ENCODE measurements around the gene HAUS5. TPM values are rescaled to one million over a fixed set of nuclear protein-coding genes. Genes with fewer than 3 reads are reported as not detected.

The HAUS5 gene, protein sequence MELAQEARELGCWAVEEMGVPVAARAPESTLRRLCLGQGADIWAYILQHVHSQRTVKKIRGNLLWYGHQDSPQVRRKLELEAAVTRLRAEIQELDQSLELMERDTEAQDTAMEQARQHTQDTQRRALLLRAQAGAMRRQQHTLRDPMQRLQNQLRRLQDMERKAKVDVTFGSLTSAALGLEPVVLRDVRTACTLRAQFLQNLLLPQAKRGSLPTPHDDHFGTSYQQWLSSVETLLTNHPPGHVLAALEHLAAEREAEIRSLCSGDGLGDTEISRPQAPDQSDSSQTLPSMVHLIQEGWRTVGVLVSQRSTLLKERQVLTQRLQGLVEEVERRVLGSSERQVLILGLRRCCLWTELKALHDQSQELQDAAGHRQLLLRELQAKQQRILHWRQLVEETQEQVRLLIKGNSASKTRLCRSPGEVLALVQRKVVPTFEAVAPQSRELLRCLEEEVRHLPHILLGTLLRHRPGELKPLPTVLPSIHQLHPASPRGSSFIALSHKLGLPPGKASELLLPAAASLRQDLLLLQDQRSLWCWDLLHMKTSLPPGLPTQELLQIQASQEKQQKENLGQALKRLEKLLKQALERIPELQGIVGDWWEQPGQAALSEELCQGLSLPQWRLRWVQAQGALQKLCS
- 18.1 TPM for polyA plus RNA-seq (2012; ENCODE audit: missing spikeins)

DNA sequence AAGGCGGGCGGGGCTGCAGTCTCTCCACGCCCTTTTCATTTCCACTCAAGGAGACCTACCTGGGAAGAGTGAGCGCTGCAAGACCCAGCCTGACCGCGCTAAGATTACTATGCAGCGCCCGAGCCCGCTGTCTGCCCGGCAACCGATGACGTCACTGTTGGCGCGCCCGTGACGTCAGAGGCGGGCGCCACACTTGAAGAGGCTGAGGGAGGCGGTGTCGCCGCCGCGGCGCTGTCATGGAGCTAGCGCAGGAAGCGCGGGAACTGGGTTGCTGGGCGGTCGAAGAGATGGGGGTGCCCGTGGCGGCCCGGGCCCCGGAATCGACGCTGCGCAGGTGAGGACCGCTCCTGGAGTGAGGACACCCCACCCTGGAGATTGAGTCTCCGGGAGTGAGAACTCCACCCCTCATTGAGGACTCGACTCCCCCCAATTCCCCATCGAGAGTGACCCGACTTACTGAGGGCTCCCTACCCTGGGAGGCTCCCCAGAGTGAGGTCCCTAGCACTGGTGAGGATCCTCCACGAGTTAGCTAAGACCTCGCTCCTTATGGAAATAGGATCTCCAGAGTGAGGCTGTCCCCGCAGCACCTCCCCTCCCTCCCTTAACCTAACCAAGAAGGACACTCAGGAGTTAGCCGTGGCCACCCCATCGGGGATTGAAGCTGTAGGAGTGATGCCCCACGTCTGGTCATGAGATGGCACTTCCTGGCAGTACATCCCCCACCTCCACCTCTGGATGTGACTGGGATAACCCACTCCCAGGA, at the start of gene HAUS5:
TSS of gene HAUS5 (plus strand) at position 177 of the 763 bp plus-strand sequence. CDS start at position 237, 60 bp downstream.
- TF ChIP-seq POLR2A (IDR thresholded peaks at IDR 0.05; ENCODE audit: low read depth, low read length): peak; percentile 83
- TF ChIP-seq POLR2AphosphoS5 (IDR thresholded peaks at IDR 0.05; ENCODE audit: low read depth, low read length): peak; percentile 70; the same call in 1 of the 2 replicates
- peak; percentile 49; the same call in 1 of the 2 replicates for TF ChIP-seq TAF1 (IDR thresholded peaks at IDR 0.05; ENCODE audit: borderline replicate concordance, low read depth, low read length)
- FAIRE-seq (peak; percentile 100), DNase-seq (ENCODE audit: insufficient read length) (peak; percentile 90)

- FAIRE-seq (no peak), DNase-seq (ENCODE audit: insufficient read length) (no peak)
- TF ChIP-seq POLR2A (IDR thresholded peaks at IDR 0.05; ENCODE audit: low read depth, low read length) (no peak), TAF1 (IDR thresholded peaks at IDR 0.05; ENCODE audit: borderline replicate concordance, low read depth, low read length) (no peak), POLR2AphosphoS5 (IDR thresholded peaks at IDR 0.05; ENCODE audit: low read depth, low read length) (no peak)
Observed at GRCh38 chr19:35562776-35563175, 49.8 kb upstream of the HAUS5 start.

DNA sequence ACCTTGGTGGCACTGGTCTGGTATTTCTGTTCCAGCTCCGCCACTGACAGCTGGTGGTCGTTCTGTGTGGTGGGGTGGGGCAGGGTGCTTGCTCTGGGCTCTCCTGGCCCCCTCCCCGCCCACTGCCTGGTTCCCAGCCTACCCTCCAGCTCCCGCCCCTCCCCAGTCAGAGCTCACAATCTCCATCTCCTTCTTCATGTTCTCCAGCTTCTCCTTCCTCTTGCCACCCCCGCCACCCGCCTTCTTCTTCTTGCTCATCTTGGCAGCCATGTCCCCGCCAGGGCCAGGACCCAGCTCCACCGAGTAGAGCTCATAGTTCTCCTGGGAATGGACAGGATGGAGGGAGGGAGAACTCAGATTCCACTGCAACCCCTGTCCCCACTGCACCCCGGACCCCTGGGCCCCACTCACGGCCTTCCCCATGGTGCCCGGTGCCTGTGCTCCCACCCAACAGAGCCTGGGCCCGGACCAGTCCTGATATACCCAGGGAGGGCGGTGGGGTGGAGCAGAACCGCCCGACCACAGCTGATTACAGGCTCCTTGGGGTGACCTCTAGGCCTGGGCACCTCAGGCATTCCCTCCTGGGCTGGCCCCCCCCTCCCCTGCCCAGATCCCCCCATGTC, 49.2 kb upstream of the HAUS5 start, which contains the start of gene ATP4A:
TSS of gene ATP4A (minus strand) at position 452 of the 623 bp plus-strand sequence. CDS start at position 423, 29 bp downstream.
- FAIRE-seq (no peak), DNase-seq (ENCODE audit: insufficient read length) (no peak)
- TF ChIP-seq TAF1 (IDR thresholded peaks at IDR 0.05; ENCODE audit: borderline replicate concordance, low read depth, low read length) (no peak), POLR2AphosphoS5 (IDR thresholded peaks at IDR 0.05; ENCODE audit: low read depth, low read length) (no peak)

- DNase-seq (ENCODE audit: insufficient read length): no peak
- TF ChIP-seq POLR2A (IDR thresholded peaks at IDR 0.05; ENCODE audit: low read depth, low read length) (no peak), POLR2AphosphoS5 (IDR thresholded peaks at IDR 0.05; ENCODE audit: low read depth, low read length) (no peak), TAF1 (IDR thresholded peaks at IDR 0.05; ENCODE audit: borderline replicate concordance, low read depth, low read length) (no peak)
- no peak for FAIRE-seq
Observed at GRCh38 chr19:35565016-35565856, 47.3 kb upstream of the HAUS5 start.

- FAIRE-seq (no peak), DNase-seq (ENCODE audit: insufficient read length) (no peak)
- TF ChIP-seq POLR2AphosphoS5 (IDR thresholded peaks at IDR 0.05; ENCODE audit: low read depth, low read length): no peak
- no peak for TF ChIP-seq POLR2A (IDR thresholded peaks at IDR 0.05; ENCODE audit: low read depth, low read length)
Observed at GRCh38 chr19:35566738-35567137, 45.8 kb upstream of the HAUS5 start.

- no peak for TF ChIP-seq POLR2AphosphoS5 (IDR thresholded peaks at IDR 0.05; ENCODE audit: low read depth, low read length)
- TF ChIP-seq TAF1 (IDR thresholded peaks at IDR 0.05; ENCODE audit: borderline replicate concordance, low read depth, low read length): no peak
- TF ChIP-seq POLR2A (IDR thresholded peaks at IDR 0.05; ENCODE audit: low read depth, low read length): no peak
- FAIRE-seq (no peak), DNase-seq (ENCODE audit: insufficient read length) (no peak)
Observed at GRCh38 chr19:35569281-35569781, 43.2 kb upstream of the HAUS5 start.

- no peak for FAIRE-seq
- no peak for TF ChIP-seq TAF1 (IDR thresholded peaks at IDR 0.05; ENCODE audit: borderline replicate concordance, low read depth, low read length)
- no peak for TF ChIP-seq POLR2A (IDR thresholded peaks at IDR 0.05; ENCODE audit: low read depth, low read length)
- TF ChIP-seq POLR2AphosphoS5 (IDR thresholded peaks at IDR 0.05; ENCODE audit: low read depth, low read length): no peak
- DNase-seq (ENCODE audit: insufficient read length): no peak
Observed at GRCh38 chr19:35571406-35571965, 41.0 kb upstream of the HAUS5 start.

- no peak for TF ChIP-seq POLR2AphosphoS5 (IDR thresholded peaks at IDR 0.05; ENCODE audit: low read depth, low read length)
- no peak for TF ChIP-seq TAF1 (IDR thresholded peaks at IDR 0.05; ENCODE audit: borderline replicate concordance, low read depth, low read length)
- TF ChIP-seq POLR2A (IDR thresholded peaks at IDR 0.05; ENCODE audit: low read depth, low read length): no peak
- FAIRE-seq: no peak
- DNase-seq (ENCODE audit: insufficient read length): no peak
Observed at GRCh38 chr19:35577918-35578317, 34.6 kb upstream of the HAUS5 start.

- no peak for TF ChIP-seq POLR2A (IDR thresholded peaks at IDR 0.05; ENCODE audit: low read depth, low read length)
- TF ChIP-seq TAF1 (IDR thresholded peaks at IDR 0.05; ENCODE audit: borderline replicate concordance, low read depth, low read length): no peak
- TF ChIP-seq POLR2AphosphoS5 (IDR thresholded peaks at IDR 0.05; ENCODE audit: low read depth, low read length): no peak
- FAIRE-seq (no peak), DNase-seq (ENCODE audit: insufficient read length) (no peak)
Observed at GRCh38 chr19:35578707-35579106, 33.8 kb upstream of the HAUS5 start.

DNA sequence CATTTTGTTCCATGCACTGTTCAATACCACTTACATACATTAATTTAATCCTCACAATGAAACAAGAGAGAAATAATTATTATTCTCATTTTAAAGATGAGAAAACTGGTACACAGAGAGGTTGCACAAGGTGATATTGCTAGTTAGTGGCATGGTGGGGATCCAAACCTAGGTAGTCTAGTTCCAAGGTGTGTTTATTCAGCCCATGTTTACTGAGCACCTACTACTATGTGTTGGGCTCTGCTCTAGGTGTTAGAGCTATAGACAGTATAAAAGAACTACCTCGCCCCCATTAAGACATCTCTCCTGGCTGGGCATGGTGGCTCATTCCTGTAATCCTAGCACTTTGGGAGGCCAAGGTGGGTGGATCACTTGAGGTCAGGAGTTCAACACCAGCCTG, 29.8 kb upstream of the HAUS5 start:
- no peak for FAIRE-seq
- TF ChIP-seq POLR2A (IDR thresholded peaks at IDR 0.05; ENCODE audit: low read depth, low read length) (no peak), POLR2AphosphoS5 (IDR thresholded peaks at IDR 0.05; ENCODE audit: low read depth, low read length) (no peak), TAF1 (IDR thresholded peaks at IDR 0.05; ENCODE audit: borderline replicate concordance, low read depth, low read length) (no peak)
- DNase-seq (ENCODE audit: insufficient read length): no peak
